Natural killer cell (primary cell): ENCODE measurements around the gene GPR179. TPM values are rescaled to one million over a fixed set of nuclear protein-coding genes. Genes with fewer than 3 reads are reported as not detected.

Experiments
- ATAC-seq, 3 donors: fragments of 150-1000 bp in 2 of 3; fragments of 200-7000 bp in 1 of 3; cut with Tn5 transposase; 1 replicate in 1 of 3; 2 replicates in 2 of 3; pipeline ENCODE4 v1.10.0; 2021; ENCODE audit warnings: mild to moderate bottlenecking in 2 of 3, moderate library complexity in 2 of 3
- DNase-seq, 2 donors: peaks; one replicate each; pipeline versions ENCODE4 v3.0.0 to v3.0.0-alpha.2; 2013 to 2021; ENCODE audit warnings: mixed read lengths in 1 of 2
- H3K27ac ChIP-seq: one replicate; pipeline ENCODE4 v1.5.1; 2013; ENCODE audit warnings: mild to moderate bottlenecking, low read length
- H3K27me3 ChIP-seq: one replicate; pipeline ENCODE4 v1.6.1; 2013; ENCODE audit warnings: low read length; ENCODE audit not compliant: control insufficient read depth, insufficient read depth
- H3K36me3 ChIP-seq: one replicate; pipeline ENCODE4 v1.6.1; 2013; ENCODE audit warnings: low read length; ENCODE audit not compliant: control insufficient read depth, insufficient read depth
- H3K4me1 ChIP-seq: one replicate; pipeline ENCODE4 v1.6.1; 2013; ENCODE audit warnings: low read length; ENCODE audit not compliant: control insufficient read depth, insufficient read depth
- H3K4me3 ChIP-seq: one replicate; pipeline ENCODE4 v1.5.1; 2013; ENCODE audit warnings: low read length
- H3K9me3 ChIP-seq: one replicate; pipeline ENCODE4 v1.6.1; 2013; ENCODE audit warnings: low read length; ENCODE audit not compliant: control insufficient read depth, insufficient read depth
- H3K27ac Mint-ChIP-seq, 2 donors: one replicate each; pipeline ENCODE4 v1.8.0; 2022; ENCODE audit warnings: mild to moderate bottlenecking in 2 of 2, mixed read lengths in 2 of 2, moderate library complexity in 1 of 2
- H3K27me3 Mint-ChIP-seq, 2 donors: one replicate each; pipeline ENCODE4 v1.8.0; 2022; ENCODE audit warnings: low read depth in 2 of 2, mixed read lengths in 2 of 2
- H3K36me3 Mint-ChIP-seq: one replicate; pipeline ENCODE4 v1.8.0; 2022; ENCODE audit warnings: mixed read lengths
- H3K4me1 Mint-ChIP-seq, 2 donors: one replicate each; pipeline ENCODE4 v1.8.0; 2022; ENCODE audit warnings: mixed read lengths in 2 of 2
- H3K4me3 Mint-ChIP-seq: one replicate; pipeline ENCODE4 v1.8.0; 2022; ENCODE audit warnings: mild to moderate bottlenecking, moderate library complexity, mixed read lengths
- H3K9me3 Mint-ChIP-seq, 2 donors: one replicate each; pipeline ENCODE4 v1.8.0; 2022; ENCODE audit warnings: mixed read lengths in 2 of 2
- CTCF ChIP-seq: fragments of 200-600 bp; IDR thresholded peaks from one replicate; pipeline ENCODE4 v1.8.0; 2022; ENCODE audit warnings: antibody characterized with exemption
- WGBS: methylation state at CpG from one replicate; pipeline ENCODE4 v1.1.7; 2013; ENCODE audit warnings: missing lambda C conversion rate; ENCODE audit not compliant: insufficient coverage; 5-methylcytosine and 5-hydroxymethylcytosine counted together
- intact Hi-C: fragments of 100-400 bp; cut with micrococcal nuclease; formaldehyde crosslinking; loops from one replicate; pipeline ENCODE4 v1.14.2; 2022
- total RNA-seq, 4 donors: library from RNA; stranded (reverse); fragments of 120-200 nt in 1 of 4; gene quantifications; one replicate each; pipeline versions ENCODE4 v1.2.3 to v1.2.4, GENCODE V29; 2013 to 2022

Gene GPR179
- total RNA-seq, 3 donors from 2014 or later (not counting 1 experiment from before 2014, with no cell fraction given) = not detected

GRCh38 chr17:38325221-38325851, 18.4 kb downstream of the GPR179 start:
- Histone ChIP-seq H3K27ac (no peak overlapping the region), H3K4me3 (no peak overlapping the region), H3K27me3 (no peaks in the 10 kb centered on the region), H3K9me3 (no peaks in the 10 kb centered on the region), H3K36me3 (peaks cover 16% of the 10 kb centered on the region), H3K4me1 (no peaks in the 10 kb centered on the region)
- Mint-ChIP-seq H3K27ac (no peak overlapping the region), H3K9me3 (no peaks in the 10 kb centered on the region), H3K27me3 (peaks cover 0 to 10% of the 10 kb centered on the region in 2 donors), H3K4me1 (peaks cover 0 to 5% of the 10 kb centered on the region in 2 donors), H3K36me3 (no peaks in the 10 kb centered on the region), H3K4me3 (no peak overlapping the region)
- DNase-seq = no peak
- intact Hi-C loops = no loop called here
- 39% methylated on average over 5 of the region's 5 CpGs for WGBS
- no peak for ATAC-seq
- no peak for TF ChIP-seq CTCF

- H3K36me3 Mint-ChIP-seq = no peaks in the 10 kb centered on the region
- Histone ChIP-seq H3K9me3 (no peaks in the 10 kb centered on the region), H3K27me3 (no peaks in the 10 kb centered on the region), H3K36me3 (peaks cover 19% of the 10 kb centered on the region), H3K27ac (no peak overlapping the region), H3K4me3 (no peak overlapping the region), H3K4me1 (no peaks in the 10 kb centered on the region)
- no peak for ATAC-seq
- peaks cover 0 to 8% of the 10 kb centered on the region in 2 donors for H3K27me3 Mint-ChIP-seq
- H3K9me3 Mint-ChIP-seq = no peaks in the 10 kb centered on the region
- peaks cover 0 to 5% of the 10 kb centered on the region in 2 donors for H3K4me1 Mint-ChIP-seq
- intact Hi-C loops = no loop called here
- TF ChIP-seq CTCF = no peak
- H3K27ac Mint-ChIP-seq = no peak overlapping the region
- no peak for DNase-seq
- no peak overlapping the region for H3K4me3 Mint-ChIP-seq
- WGBS = 90% methylated on average over 2 of the region's 2 CpGs
Observed at GRCh38 chr17:38324772-38325171, 19.0 kb downstream of the GPR179 start.

GRCh38 chr17:38324141-38324697, 19.5 kb downstream of the GPR179 start:
- no peak for TF ChIP-seq CTCF
- no peaks in the 10 kb centered on the region for H3K4me1 ChIP-seq
- DNase-seq (no peak), ATAC-seq (no peak)
- Mint-ChIP-seq H3K36me3 (no peaks in the 10 kb centered on the region), H3K4me1 (peaks cover 0 to 5% of the 10 kb centered on the region in 2 donors), H3K27me3 (peaks cover 0 to 3% of the 10 kb centered on the region in 2 donors), H3K4me3 (no peak overlapping the region), H3K9me3 (no peaks in the 10 kb centered on the region), H3K27ac (no peak overlapping the region)
- no peak overlapping the region for H3K27ac ChIP-seq
- no peak overlapping the region for H3K4me3 ChIP-seq
- 67% methylated on average over 1 of the region's 3 CpGs for WGBS
- peaks cover 19% of the 10 kb centered on the region for H3K36me3 ChIP-seq
- intact Hi-C loops = no loop called here
- H3K27me3 ChIP-seq = no peaks in the 10 kb centered on the region
- no peaks in the 10 kb centered on the region for H3K9me3 ChIP-seq

- Mint-ChIP-seq H3K27ac (no peak overlapping the region), H3K4me3 (no peak overlapping the region), H3K27me3 (no peaks in the 10 kb centered on the region), H3K4me1 (peaks cover 0 to 5% of the 10 kb centered on the region in 2 donors), H3K36me3 (no peaks in the 10 kb centered on the region), H3K9me3 (no peaks in the 10 kb centered on the region)
- DNase-seq (no peak), ATAC-seq (no peak)
- no peaks in the 10 kb centered on the region for H3K27me3 ChIP-seq
- TF ChIP-seq CTCF = no peak
- intact Hi-C loops = no loop called here
- no peaks in the 10 kb centered on the region for H3K4me1 ChIP-seq
- peaks cover 19% of the 10 kb centered on the region for H3K36me3 ChIP-seq
- 100% methylated on average over 1 of the region's 1 CpG for WGBS
- no peaks in the 10 kb centered on the region for H3K9me3 ChIP-seq
- H3K4me3 ChIP-seq = no peak overlapping the region
- no peak overlapping the region for H3K27ac ChIP-seq
Observed at GRCh38 chr17:38322897-38323296, 20.9 kb downstream of the GPR179 start.
